Activated CD4-positive, alpha-beta T cell treated with anti-CD3 and anti-CD28 coated beads, Interleukin-2, amount 10 ng/mL, durations not matched to agents 7 days and 5 days (primary cell): ENCODE data around the gene INCA1. TPM values are rescaled to one million over a fixed set of nuclear protein-coding genes. Genes with fewer than 3 reads are reported as not detected.
"Not testable (repeated sequence)": the region's sequence is repeated elsewhere in the genome, so short reads cannot be mapped to it uniquely, and the experiment has no call there.

Source experiments
- CTCF ChIA-PET: fragments of 350-600 bp; sonication (Branson Sonifier 250); formaldehyde crosslinking; loops from one replicate; lab custom pipeline; 2021; ENCODE audit warnings: antibody characterized with exemption; lab: Charles Lee
- POLR2A ChIA-PET: fragments of 350-600 bp; sonication (Branson Sonifier 250); formaldehyde crosslinking; loops from one replicate; lab custom pipeline; 2021; ENCODE audit warnings: antibody characterized with exemption; lab: Charles Lee
- DNase-seq: peaks from one replicate; pipeline ENCODE4 v3.0.0-alpha.2; 2020
- H3K27ac Mint-ChIP-seq: one replicate; pipeline ENCODE4 v1.8.0; 2021; ENCODE audit warnings: mild to moderate bottlenecking, moderate library complexity, mixed read lengths
- H3K27me3 Mint-ChIP-seq: one replicate; pipeline ENCODE4 v1.8.0; 2021; ENCODE audit warnings: mixed read lengths
- H3K36me3 Mint-ChIP-seq: one replicate; pipeline ENCODE4 v1.8.0; 2021; ENCODE audit warnings: low read depth, mixed read lengths
- H3K4me1 Mint-ChIP-seq: one replicate; pipeline ENCODE4 v1.8.0; 2021; ENCODE audit warnings: mixed read lengths
- H3K4me3 Mint-ChIP-seq: one replicate; pipeline ENCODE4 v1.8.0; 2021; ENCODE audit warnings: mild to moderate bottlenecking, moderate library complexity, mixed read lengths
- H3K9me3 Mint-ChIP-seq: one replicate; pipeline ENCODE4 v1.8.0; 2021; ENCODE audit warnings: mixed read lengths
- total RNA-seq, 2 experiments: library from RNA; stranded (reverse); gene quantifications; one replicate each; pipeline ENCODE4 v1.2.3, GENCODE V29; 2021

Gene INCA1
- total RNA-seq, 2 experiments from 2014 or later: 0.35 to 0.50 TPM

DNA sequence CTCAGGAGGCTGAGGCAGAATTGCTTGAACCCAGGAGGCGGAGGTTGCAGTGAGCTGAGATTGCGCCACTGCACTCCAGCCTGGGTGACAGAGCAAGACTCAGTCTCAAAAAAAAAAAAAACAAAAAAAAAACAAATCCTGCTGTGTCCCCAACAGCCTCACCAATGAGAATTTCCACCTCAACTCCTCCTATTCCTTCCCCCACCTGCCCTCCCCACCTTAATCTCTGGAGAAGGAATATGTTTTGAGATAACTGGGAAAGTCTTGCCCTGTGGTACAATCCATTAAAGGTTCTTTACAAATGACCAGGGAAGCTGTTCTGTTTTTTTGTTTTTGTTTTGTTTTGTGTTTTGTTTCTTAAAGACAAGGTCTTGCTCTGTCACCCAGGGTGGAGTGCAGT lies 32.8 kb upstream of the INCA1 start:
- Mint-ChIP-seq H3K27ac (peak overlapping the region; percentile 94), H3K4me1 (peaks cover 30% of the 10 kb centered on the region), H3K4me3 (peak overlapping the region; percentile 77)
- H3K36me3 Mint-ChIP-seq, H3K27me3 Mint-ChIP-seq, H3K9me3 Mint-ChIP-seq, DNase-seq: not testable (repeated sequence)
- CTCF ChIA-PET: interaction anchor here (0.9 to 3.5 kb wide), 11 partner anchors 8 to 79 kb away, joined by 3 to 14 read pairs (median 4); partner anchors contain the start of genes ENO3 and INCA1
- POLR2A ChIA-PET: interaction anchor here (0.8 kb wide), 1 partner anchor 11 kb away, joined by 3 read pairs; no protein-coding TSS in a partner anchor

DNA sequence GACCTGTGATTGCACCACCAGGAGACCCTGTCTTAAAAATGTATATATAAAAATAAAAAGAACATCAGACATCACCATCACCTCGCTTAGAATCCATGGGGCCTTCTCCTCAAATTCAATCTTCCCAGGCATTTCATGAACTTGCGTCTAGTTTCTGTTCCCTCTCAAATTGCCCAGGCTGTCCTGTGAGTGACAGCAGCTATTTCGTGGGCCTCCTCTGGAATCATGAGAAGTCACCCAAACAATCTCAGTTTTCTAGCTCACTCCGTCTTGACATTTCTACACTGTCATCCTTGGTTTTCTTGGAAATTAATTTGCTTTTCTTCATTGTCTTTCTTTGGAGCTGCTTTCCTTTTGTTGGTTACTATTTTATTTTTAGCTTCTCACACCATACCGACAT lies 30.6 kb upstream of the INCA1 start:
- Mint-ChIP-seq H3K27ac (no peak overlapping the region), H3K4me3 (no peak overlapping the region), H3K4me1 (peaks cover 27% of the 10 kb centered on the region), H3K36me3 (peaks cover 7% of the 10 kb centered on the region), H3K27me3 (no peaks in the 10 kb centered on the region), H3K9me3 (no peaks in the 10 kb centered on the region)
- ChIA-PET CTCF (interaction anchor here (0.9 to 3.5 kb wide), 6 partner anchors 8 to 47 kb away, joined by 3 to 14 read pairs (median 3); no protein-coding TSS in a partner anchor), POLR2A (no interaction called here)
- no peak for DNase-seq

- Mint-ChIP-seq H3K36me3 (peaks cover 11% of the 10 kb centered on the region), H3K4me1 (peaks cover 24% of the 10 kb centered on the region), H3K9me3 (no peaks in the 10 kb centered on the region), H3K4me3 (no peak overlapping the region), H3K27me3 (no peaks in the 10 kb centered on the region), H3K27ac (no peak overlapping the region)
- ChIA-PET POLR2A (no interaction called here), CTCF (interaction anchor here (0.9 to 1.2 kb wide), 2 partner anchors 35 to 47 kb away, joined by 3 read pairs; no protein-coding TSS in a partner anchor)
- no peak for DNase-seq
These were observed 30.0 kb upstream of the INCA1 start for GRCh38 chr17:5027299-5027698.

GRCh38 chr17:5024604-5025003 lies 27.3 kb upstream of the INCA1 start:
- POLR2A ChIA-PET: no interaction called here
- no peaks in the 10 kb centered on the region for H3K27me3 Mint-ChIP-seq
- H3K4me1 Mint-ChIP-seq: peaks cover 8% of the 10 kb centered on the region
- no peak overlapping the region for H3K27ac Mint-ChIP-seq
- no peak for DNase-seq
- H3K4me3 Mint-ChIP-seq: no peak overlapping the region
- no peaks in the 10 kb centered on the region for H3K9me3 Mint-ChIP-seq
- H3K36me3 Mint-ChIP-seq: peaks cover 16% of the 10 kb centered on the region
- CTCF ChIA-PET: interaction anchor here (0.6 kb wide), 1 partner anchor 200 kb away, joined by 5 read pairs; no protein-coding TSS in a partner anchor

GRCh38 chr17:5023588-5024147 lies 26.3 kb upstream of the INCA1 start:
- H3K27ac Mint-ChIP-seq: no peak overlapping the region
- POLR2A ChIA-PET: no interaction called here
- H3K36me3 Mint-ChIP-seq: peaks cover 18% of the 10 kb centered on the region
- no peak for DNase-seq
- no peaks in the 10 kb centered on the region for H3K27me3 Mint-ChIP-seq
- CTCF ChIA-PET: interaction anchor here (0.8 to 1.8 kb wide), 4 partner anchors 12 to 34 kb away, joined by 3 to 4 read pairs (median 3); partner anchors contain the start of gene SLC52A1
- H3K4me1 Mint-ChIP-seq: peaks cover 18% of the 10 kb centered on the region
- no peak overlapping the region for H3K4me3 Mint-ChIP-seq
- no peaks in the 10 kb centered on the region for H3K9me3 Mint-ChIP-seq

GRCh38 chr17:5022171-5022711 lies 24.9 kb upstream of the INCA1 start:
- Mint-ChIP-seq H3K36me3 (peaks cover 18% of the 10 kb centered on the region), H3K4me3 (no peak overlapping the region), H3K4me1 (peaks cover 18% of the 10 kb centered on the region), H3K9me3 (no peaks in the 10 kb centered on the region), H3K27me3 (no peaks in the 10 kb centered on the region), H3K27ac (no peak overlapping the region)
- no peak for DNase-seq
- CTCF ChIA-PET: interaction anchor here (0.6 to 1.8 kb wide), 5 partner anchors 8 to 27 kb away, joined by 3 to 4 read pairs (median 3); partner anchors contain the start of gene SLC52A1
- POLR2A ChIA-PET: no interaction called here

DNA sequence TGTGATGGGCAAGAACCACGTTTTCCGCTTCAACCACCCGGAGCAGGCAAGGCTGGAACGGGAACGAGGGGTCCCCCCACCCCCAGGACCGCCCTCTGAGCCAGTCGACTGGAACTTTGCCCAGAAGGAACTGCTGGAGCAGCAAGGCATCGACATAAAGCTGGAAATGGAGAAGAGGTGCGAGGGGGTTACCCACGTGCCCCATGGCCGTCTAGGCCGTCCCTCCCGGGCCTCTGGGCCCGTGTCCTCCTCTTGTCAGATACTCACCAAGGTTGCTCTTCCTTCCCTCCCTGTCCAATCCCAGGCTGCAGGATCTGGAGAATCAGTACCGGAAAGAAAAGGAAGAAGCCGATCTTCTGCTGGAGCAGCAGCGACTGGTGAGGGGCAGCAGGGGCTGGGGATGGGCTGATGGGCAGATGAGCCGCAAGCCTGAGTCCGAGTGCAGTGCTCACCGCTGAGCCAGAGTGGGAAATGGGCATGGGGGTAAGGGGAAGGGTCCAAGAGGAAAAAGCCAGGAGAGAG lies 23.2 kb upstream of the INCA1 start:
- Mint-ChIP-seq H3K9me3 (no peaks in the 10 kb centered on the region), H3K4me3 (no peak overlapping the region), H3K27me3 (no peaks in the 10 kb centered on the region), H3K4me1 (peaks cover 25% of the 10 kb centered on the region), H3K36me3 (peaks cover 24% of the 10 kb centered on the region), H3K27ac (no peak overlapping the region)
- ChIA-PET POLR2A (no interaction called here), CTCF (interaction anchor here (1.2 to 2.7 kb wide), 4 partner anchors 9 to 53 kb away, joined by 3 to 14 read pairs (median 5); partner anchors contain the start of gene SPAG7)
- no peak for DNase-seq

DNA sequence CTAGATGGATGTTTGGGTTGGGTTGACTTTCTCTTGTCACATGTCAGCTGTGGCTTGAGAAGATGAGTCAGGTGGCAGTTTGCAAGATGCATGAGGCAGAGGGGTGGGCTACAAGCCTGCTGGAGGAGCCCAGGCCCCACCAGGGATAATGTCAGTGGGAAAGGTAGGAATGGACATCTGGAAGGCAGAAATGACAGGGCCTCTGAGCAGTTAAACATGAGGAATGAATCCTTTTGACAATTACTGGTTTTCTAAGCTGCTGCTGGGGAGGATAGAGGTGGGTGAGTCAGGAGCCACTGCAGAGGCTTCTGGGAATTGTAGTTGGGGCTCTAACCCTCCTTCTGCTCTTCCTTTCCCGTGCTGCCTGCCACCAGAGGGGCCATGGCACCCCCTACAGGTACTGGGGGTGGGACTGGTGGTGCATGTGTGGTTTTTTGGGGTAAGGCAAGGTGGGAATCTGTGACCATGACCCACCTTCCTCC lies 22.2 kb upstream of the INCA1 start:
- H3K9me3 Mint-ChIP-seq: no peaks in the 10 kb centered on the region
- DNase-seq: peak; percentile 32
- no peaks in the 10 kb centered on the region for H3K27me3 Mint-ChIP-seq
- H3K36me3 Mint-ChIP-seq: peaks cover 26% of the 10 kb centered on the region
- H3K27ac Mint-ChIP-seq: no peak overlapping the region
- H3K4me1 Mint-ChIP-seq: peaks cover 25% of the 10 kb centered on the region
- POLR2A ChIA-PET: interaction anchor here (0.8 kb wide), 1 partner anchor 11 kb away, joined by 3 read pairs; no protein-coding TSS in a partner anchor
- no peak overlapping the region for H3K4me3 Mint-ChIP-seq
- CTCF ChIA-PET: interaction anchor here (0.8 to 2.7 kb wide), 4 partner anchors 8 to 39 kb away, joined by 3 to 14 read pairs (median 6); no protein-coding TSS in a partner anchor

GRCh38 chr17:5014357-5014756 lies 17.0 kb upstream of the INCA1 start:
- ChIA-PET POLR2A (no interaction called here), CTCF (interaction anchor here (1.4 to 3.1 kb wide), 3 partner anchors 12 to 17 kb away, joined by 3 to 11 read pairs (median 7); partner anchors contain the start of gene INCA1)
- H3K4me1 Mint-ChIP-seq: peaks cover 28% of the 10 kb centered on the region
- DNase-seq: no peak
- H3K27ac Mint-ChIP-seq: no peak overlapping the region
- no peaks in the 10 kb centered on the region for H3K9me3 Mint-ChIP-seq
- H3K4me3 Mint-ChIP-seq: no peak overlapping the region
- H3K27me3 Mint-ChIP-seq: no peaks in the 10 kb centered on the region
- H3K36me3 Mint-ChIP-seq: peaks cover 22% of the 10 kb centered on the region

GRCh38 chr17:5011928-5012327 lies 14.6 kb upstream of the INCA1 start:
- ChIA-PET CTCF (interaction anchor here (0.7 to 3.1 kb wide), 2 partner anchors 19 to 225 kb away, joined by 4 to 11 read pairs; no protein-coding TSS in a partner anchor), POLR2A (no interaction called here)
- H3K36me3 Mint-ChIP-seq: peaks cover 39% of the 10 kb centered on the region
- H3K4me1 Mint-ChIP-seq: peaks cover 20% of the 10 kb centered on the region
- no peak overlapping the region for H3K4me3 Mint-ChIP-seq
- no peak for DNase-seq
- H3K9me3 Mint-ChIP-seq: no peaks in the 10 kb centered on the region
- no peaks in the 10 kb centered on the region for H3K27me3 Mint-ChIP-seq
- no peak overlapping the region for H3K27ac Mint-ChIP-seq

DNA sequence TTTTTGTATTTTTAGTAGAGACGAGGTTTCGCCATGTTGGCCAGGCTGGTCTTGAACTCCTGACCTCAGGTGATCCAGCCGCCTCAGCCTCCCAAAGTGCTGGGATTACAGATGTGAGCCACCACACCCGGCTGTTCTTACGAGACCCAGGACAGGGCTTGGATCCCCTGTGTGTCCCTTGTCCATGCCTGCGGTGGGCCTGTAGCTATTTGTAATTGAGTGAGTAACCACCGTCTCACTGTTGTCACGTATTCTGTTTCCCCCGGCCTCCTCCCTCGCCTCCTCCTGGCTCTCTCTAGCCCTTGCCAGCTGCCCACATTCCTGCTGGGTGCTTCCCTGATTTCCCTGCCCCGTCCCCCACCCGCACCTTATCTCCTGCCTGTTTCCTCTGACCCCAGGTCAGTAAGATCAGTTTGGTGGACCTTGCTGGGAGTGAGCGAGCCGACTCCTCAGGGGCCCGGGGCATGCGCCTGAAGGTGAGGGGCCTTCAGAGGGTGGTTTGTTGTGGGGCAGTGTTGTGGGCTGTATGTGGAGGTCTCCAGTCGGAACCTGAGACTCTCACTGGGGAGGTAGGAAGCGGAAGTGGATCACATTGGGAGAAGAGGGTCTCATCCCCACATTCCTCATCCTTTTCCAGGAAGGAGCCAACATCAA lies 6.0 kb upstream of the INCA1 start:
- H3K9me3 Mint-ChIP-seq: no peaks in the 10 kb centered on the region
- peaks cover 65% of the 10 kb centered on the region for H3K36me3 Mint-ChIP-seq
- ChIA-PET POLR2A (no interaction called here), CTCF (interaction anchor here (0.7 to 1.4 kb wide), 2 partner anchors 13 to 17 kb away, joined by 3 to 4 read pairs; no protein-coding TSS in a partner anchor)
- peaks cover 14% of the 10 kb centered on the region for H3K4me1 Mint-ChIP-seq
- H3K27me3 Mint-ChIP-seq: no peaks in the 10 kb centered on the region
- no peak overlapping the region for H3K4me3 Mint-ChIP-seq
- no peak for DNase-seq
- H3K27ac Mint-ChIP-seq: no peak overlapping the region

GRCh38 chr17:5002121-5002788 lies 4.9 kb upstream of the INCA1 start:
- Mint-ChIP-seq H3K36me3 (peaks cover 55% of the 10 kb centered on the region), H3K27ac (no peak overlapping the region), H3K4me3 (no peak overlapping the region), H3K27me3 (no peaks in the 10 kb centered on the region), H3K9me3 (no peaks in the 10 kb centered on the region), H3K4me1 (peaks cover 16% of the 10 kb centered on the region)
- POLR2A ChIA-PET: no interaction called here
- CTCF ChIA-PET: interaction anchor here (1.0 to 2.1 kb wide), 5 partner anchors 12 to 26 kb away, joined by 3 to 4 read pairs (median 3); no protein-coding TSS in a partner anchor
- DNase-seq: no peak
